H9 (cell line): ENCODE measurements around the gene TNFRSF18. TPM values are rescaled to one million over a fixed set of nuclear protein-coding genes. Genes with fewer than 3 reads are reported as not detected.

Experiments used
- DNase-seq: peaks from one replicate; pipeline ENCODE4 v3.0.0-alpha.2; 2017
- H2AFZ ChIP-seq: one replicate; pipeline ENCODE4 v1.6.1; 2013; ENCODE audit warnings: mild to moderate bottlenecking, low read length, control low read depth, moderate library complexity
- H2AK5ac ChIP-seq: 2 replicates; pipeline ENCODE4 v1.6.1; 2013; ENCODE audit warnings: low read length, control low read depth, mixed read lengths; ENCODE audit not compliant: insufficient read length
- H2BK120ac ChIP-seq: one replicate; pipeline ENCODE4 v1.6.1; 2013; ENCODE audit warnings: low read depth, mild to moderate bottlenecking, low read length, control low read depth, inconsistent platforms; ENCODE audit not compliant: poor library complexity, severe bottlenecking
- H2BK12ac ChIP-seq: 2 replicates; pipeline ENCODE4 v1.6.1; 2013; ENCODE audit warnings: low read length, control low read depth, mixed read lengths, low read depth; ENCODE audit not compliant: insufficient read length
- H2BK15ac ChIP-seq: 2 replicates; pipeline ENCODE4 v1.6.1; 2013; ENCODE audit warnings: low read depth, low read length, control low read depth
- H2BK20ac ChIP-seq: one replicate; pipeline ENCODE4 v1.6.1; 2013; ENCODE audit warnings: low read depth, mild to moderate bottlenecking, low read length, control low read depth, inconsistent platforms; ENCODE audit not compliant: poor library complexity, severe bottlenecking
- H2BK5ac ChIP-seq: 2 replicates; pipeline ENCODE4 v1.6.1; 2013; ENCODE audit warnings: low read length, control low read depth, mixed read lengths; ENCODE audit not compliant: insufficient read length
- H3K14ac ChIP-seq: 2 replicates; pipeline ENCODE4 v1.6.1; 2013; ENCODE audit warnings: low read length, control low read depth; ENCODE audit not compliant: insufficient read depth
- H3K18ac ChIP-seq: 2 replicates; pipeline ENCODE4 v1.6.1; 2013; ENCODE audit warnings: low read depth, mild to moderate bottlenecking, mixed read lengths, low read length, control low read depth; ENCODE audit not compliant: insufficient read length
- H3K23ac ChIP-seq: 2 replicates; pipeline ENCODE4 v1.6.1; 2013; ENCODE audit warnings: low read length, control low read depth, mixed read lengths, low read depth; ENCODE audit not compliant: insufficient read length
- H3K23me2 ChIP-seq: 2 replicates; pipeline ENCODE4 v1.6.1; 2013; ENCODE audit warnings: low read depth, mild to moderate bottlenecking, mixed read lengths, low read length, control low read depth; ENCODE audit not compliant: insufficient read length, poor library complexity, severe bottlenecking
- H3K27ac ChIP-seq: 2 replicates; pipeline ENCODE4 v1.5.1; 2013; ENCODE audit warnings: low read length, control low read depth, mixed read lengths, low read depth; ENCODE audit not compliant: insufficient read length
- H3K27me3 ChIP-seq: 2 replicates; pipeline ENCODE4 v1.6.1; 2013; ENCODE audit warnings: low read length, control low read depth, inconsistent platforms; ENCODE audit not compliant: insufficient read depth
- H3K4ac ChIP-seq: 2 replicates; pipeline ENCODE4 v1.6.1; 2013; ENCODE audit warnings: low read depth, mild to moderate bottlenecking, control low read depth, inconsistent platforms, low read length, moderate library complexity
- H3K4me1 ChIP-seq: 2 replicates; pipeline ENCODE4 v1.6.1; 2013; ENCODE audit warnings: low read length, control low read depth, inconsistent platforms; ENCODE audit not compliant: insufficient read depth
- H3K4me2 ChIP-seq: 2 replicates; pipeline ENCODE4 v1.6.1; 2013; ENCODE audit warnings: low read length, control low read depth, mixed read lengths; ENCODE audit not compliant: insufficient read length, insufficient read depth
- H3K56ac ChIP-seq: 2 replicates; pipeline ENCODE4 v1.6.1; 2013; ENCODE audit warnings: low read depth, mild to moderate bottlenecking, mixed read lengths, low read length, control low read depth; ENCODE audit not compliant: insufficient read length
- H3K79me1 ChIP-seq: 2 replicates; pipeline ENCODE4 v1.6.1; 2013; ENCODE audit warnings: low read depth, mild to moderate bottlenecking, moderate library complexity, low read length, control low read depth, inconsistent platforms; ENCODE audit not compliant: insufficient read depth, poor library complexity, severe bottlenecking
- H3K79me2 ChIP-seq: 2 replicates; pipeline ENCODE4 v1.6.1; 2013; ENCODE audit warnings: low read length, control low read depth, inconsistent platforms; ENCODE audit not compliant: insufficient read depth
- H3K9ac ChIP-seq: 2 replicates; pipeline ENCODE4 v1.6.1; 2013; ENCODE audit warnings: low read length, control low read depth, mixed read lengths; ENCODE audit not compliant: insufficient read length; ENCODE audit errors: extremely low read depth
- H3K9me3 ChIP-seq: one replicate; pipeline ENCODE4 v1.6.1; 2013; ENCODE audit warnings: low read depth, low read length, inconsistent platforms; ENCODE audit not compliant: control insufficient read depth
- H3T11ph ChIP-seq: one replicate; pipeline ENCODE4 v1.6.1; 2013; ENCODE audit warnings: mild to moderate bottlenecking, low read length, control low read depth, inconsistent platforms
- H4K20me1 ChIP-seq: one replicate; pipeline ENCODE4 v1.6.1; 2013; ENCODE audit not compliant: control insufficient read depth, insufficient read length, insufficient read depth
- H4K5ac ChIP-seq: 2 replicates; pipeline ENCODE4 v1.6.1; 2013; ENCODE audit warnings: low read depth, mild to moderate bottlenecking, mixed read lengths, low read length, control low read depth; ENCODE audit not compliant: insufficient read length
- H4K8ac ChIP-seq: replicated peaks from 2 replicates; pipeline ENCODE4 v1.6.1; 2013; ENCODE audit warnings: low read length, control low read depth, mixed read lengths, low read depth; ENCODE audit not compliant: insufficient read length
- H4K91ac ChIP-seq: 2 replicates; pipeline ENCODE4 v1.6.1; 2013; ENCODE audit warnings: low read depth, mild to moderate bottlenecking, moderate library complexity, mixed read lengths, low read length, control low read depth; ENCODE audit not compliant: insufficient read length
- H3K27ac Mint-ChIP-seq, 3 experiments: 2 replicates in 2 of 3; 3 replicates in 1 of 3; pipeline ENCODE4 v1.8.0; 2020 to 2021; ENCODE audit warnings: mixed read lengths in 3 of 3, mild to moderate bottlenecking in 1 of 3, moderate library complexity in 1 of 3
- H3K27me3 Mint-ChIP-seq: 2 replicates; pipeline ENCODE4 v1.8.0; 2021; ENCODE audit warnings: low read depth, mild to moderate bottlenecking, moderate library complexity, mixed read lengths
- H3K36me3 Mint-ChIP-seq, 3 experiments: 2 replicates in 2 of 3; 3 replicates in 1 of 3; pipeline ENCODE4 v1.8.0; 2020 to 2021; ENCODE audit warnings: low read depth in 3 of 3, mixed read lengths in 3 of 3; ENCODE audit not compliant: insufficient read depth in 1 of 3
- H3K4me1 Mint-ChIP-seq, 2 experiments: 2 replicates each; pipeline ENCODE4 v1.8.0; 2020; ENCODE audit warnings: mixed read lengths in 2 of 2
- H3K4me3 Mint-ChIP-seq, 2 experiments: 2 replicates in 1 of 2; 3 replicates in 1 of 2; pipeline ENCODE4 v1.8.0; 2020 to 2021; ENCODE audit warnings: mild to moderate bottlenecking in 2 of 2, mixed read lengths in 2 of 2, moderate library complexity in 1 of 2
- H3K9me3 Mint-ChIP-seq, 2 experiments: 2 replicates in 1 of 2; 3 replicates in 1 of 2; pipeline ENCODE4 v1.8.0; 2020; ENCODE audit warnings: mild to moderate bottlenecking in 2 of 2, mixed read lengths in 2 of 2, moderate library complexity in 1 of 2
- CTCF ChIP-seq: fragments of 200-600 bp; sonication (generic); conservative IDR thresholded peaks from 3 replicates; pipeline ENCODE4 v1.8.0; 2021; ENCODE audit warnings: antibody characterized with exemption, mild to moderate bottlenecking
- WGBS: extraction: QIAGEN DNeasy Blood & Tissue Kit; methylation state at CpG from one replicate; pipeline ENCODE4 v1.1.7; 2013; ENCODE audit warnings: missing lambda C conversion rate, low lambda C conversion rate, mixed read lengths; ENCODE audit not compliant: insufficient read length; ENCODE audit errors: extremely low coverage; 5-methylcytosine and 5-hydroxymethylcytosine counted together
- total RNA-seq: library from RNA; stranded (reverse); gene quantifications from 2 replicates; pipeline ENCODE4 v1.2.1, GENCODE V29; 2021

Gene TNFRSF18
- total RNA-seq, 1 experiment from 2014 or later = 2.0 TPM

- H4K91ac ChIP-seq = no peak overlapping the region
- no peaks in the 10 kb centered on the region for H3K23me2 ChIP-seq
- H2BK20ac ChIP-seq = no peak overlapping the region
- H3T11ph ChIP-seq = no peak overlapping the region
- no peak overlapping the region for H3K4ac ChIP-seq
- no peaks in the 10 kb centered on the region for H3K9me3 ChIP-seq
- no peak overlapping the region for H3K27ac Mint-ChIP-seq
- H2BK5ac ChIP-seq = no peak overlapping the region
- H4K20me1 ChIP-seq = no peaks in the 10 kb centered on the region
- H3K56ac ChIP-seq = no peak overlapping the region
- H4K5ac ChIP-seq = no peak overlapping the region
- no CpG with 5 or more reads among the region's 48 CpGs for WGBS
- H3K79me2 ChIP-seq = no peaks in the 10 kb centered on the region
- H3K4me2 ChIP-seq = no peak overlapping the region
- no peak overlapping the region for H3K18ac ChIP-seq
- H2AK5ac ChIP-seq = no peak overlapping the region
- H3K36me3 Mint-ChIP-seq = peaks cover 12 to 17% (median 16%) of the 10 kb centered on the region in 3 experiments
- H3K23ac ChIP-seq = no peak overlapping the region
- no peak overlapping the region for H2AFZ ChIP-seq
- H3K79me1 ChIP-seq = no peaks in the 10 kb centered on the region
- H3K9ac ChIP-seq = no peak overlapping the region
- H2BK120ac ChIP-seq = no peak overlapping the region
- no peak overlapping the region for H3K14ac ChIP-seq
- no peak overlapping the region for H2BK12ac ChIP-seq
- DNase-seq = no peak
- H3K4me1 Mint-ChIP-seq = peaks cover 8 to 19% of the 10 kb centered on the region in 2 experiments
- H3K27me3 ChIP-seq = no peaks in the 10 kb centered on the region
- no peaks in the 10 kb centered on the region for H3K4me1 ChIP-seq
- H3K4me3 Mint-ChIP-seq = no peak overlapping the region
- H2BK15ac ChIP-seq = no peak overlapping the region
- peaks cover 0 to 4% of the 10 kb centered on the region in 2 experiments; a peak in 1 of 5 replicates for H3K9me3 Mint-ChIP-seq
- TF ChIP-seq CTCF = no peak
- no peak overlapping the region for H3K27ac ChIP-seq
- no peaks in the 10 kb centered on the region; the same call in 1 of the 2 replicates for H3K27me3 Mint-ChIP-seq
- H4K8ac ChIP-seq = no peak overlapping the region
Observed at GRCh38 chr1:1237874-1238701, 31.7 kb upstream of the TNFRSF18 start.
